ENCODE measurements around the gene TBX21. TPM values are rescaled to one million over a fixed set of nuclear protein-coding genes. Genes with fewer than 3 reads are reported as not detected.

Gene TBX21
- total and polyA plus RNA-seq, 12 donors = 0.06 to 2.0 (median 0.50) TPM; not detected in 2

GRCh38 chr17:47705536-47706530 lies 27.2 kb upstream of the TBX21 start:
- no peak for TF ChIP-seq POLR2A (IDR thresholded peaks at IDR 0.05)
- TF ChIP-seq CTCF (IDR thresholded peaks at IDR 0.05) = no peak
- DNase-seq = no peak
- no peak overlapping the region for H3K27ac ChIP-seq

DNA sequence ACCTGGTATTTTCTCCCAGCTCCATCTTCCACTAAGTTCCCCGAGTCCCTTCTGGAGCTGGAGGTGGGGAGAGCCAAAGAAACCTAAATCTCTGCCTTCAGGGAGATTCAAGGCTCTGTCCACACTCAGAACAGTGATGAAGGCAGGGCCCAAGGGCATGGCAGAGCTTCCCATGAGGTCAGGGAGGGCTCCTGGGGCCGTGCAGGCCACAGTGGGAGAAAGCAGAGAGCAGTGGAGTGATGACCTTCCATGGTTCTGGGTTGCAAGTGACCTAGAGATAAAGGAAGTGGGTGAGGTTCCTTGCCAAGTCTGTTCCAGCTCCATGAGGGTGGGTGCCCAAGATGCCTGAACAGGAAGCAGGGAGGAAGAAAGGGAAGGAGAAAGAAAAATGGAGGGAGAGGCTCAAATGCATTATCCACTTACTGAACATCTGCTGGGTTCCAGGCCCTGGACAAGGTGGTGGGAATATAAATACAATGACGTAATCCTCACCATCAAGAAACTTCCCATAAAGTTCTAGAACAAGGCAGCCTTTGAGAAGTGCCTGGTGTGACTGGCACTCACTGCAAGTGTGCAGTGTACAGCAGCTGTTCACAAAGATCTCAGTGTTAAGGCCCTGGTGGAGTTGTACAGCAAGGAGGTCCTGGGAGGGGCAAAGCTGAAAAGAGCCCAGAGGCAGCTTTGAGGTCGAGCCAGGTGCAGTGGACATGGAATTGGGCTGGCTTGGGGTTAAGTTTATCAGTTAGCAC lies 25.8 kb upstream of the TBX21 start:
- peaks cover 0 to 9% of the 10 kb centered on the region in 2 donors for H3K4me1 ChIP-seq (replicated peaks in 1 of 2)
- H3K9me3 ChIP-seq (replicated peaks in 1 of 3) = no peaks in the 10 kb centered on the region
- H3K27ac ChIP-seq = no peak overlapping the region
- no peak overlapping the region for H3K4me3 ChIP-seq
- DNase-seq = no peak
- intact Hi-C loops (cut with DNase I) = loop anchor here in 1 of 2 donors (10.0 kb wide), 1 partner anchor 78 kb away; no protein-coding TSS in a partner anchor
- peaks cover 0 to 15% of the 10 kb centered on the region in 2 donors for H3K36me3 ChIP-seq (replicated peaks in 1 of 2)
- H3K27me3 ChIP-seq = no peaks in the 10 kb centered on the region
- no peak for TF ChIP-seq CTCF (IDR thresholded peaks at IDR 0.05)
- TF ChIP-seq POLR2A (IDR thresholded peaks at IDR 0.05) = no peak
- WGBS, 4 donors = 68 to 97% (median 75%) methylated on average over 3 to 4 of the region's 4 CpGs

More at GRCh38 chr17:47705536-47706530, 27.2 kb upstream of the TBX21 start:
- no peaks in the 10 kb centered on the region for H3K27me3 ChIP-seq
- 60 to 79% (median 75%) methylated on average over 9 to 12 of the region's 12 CpGs for WGBS, 4 donors
- H3K4me3 ChIP-seq = no peak overlapping the region
- no peaks in the 10 kb centered on the region for H3K9me3 ChIP-seq (replicated peaks in 1 of 3)
- H3K36me3 ChIP-seq (replicated peaks in 1 of 2) = peaks cover 0 to 13% of the 10 kb centered on the region in 2 donors
- intact Hi-C loops (cut with DNase I) = loop anchor here in 1 of 2 donors (10.0 kb wide), 1 partner anchor 79 kb away; no protein-coding TSS in a partner anchor
- H3K4me1 ChIP-seq (replicated peaks in 1 of 2) = peaks cover 0 to 9% of the 10 kb centered on the region in 2 donors

DNA sequence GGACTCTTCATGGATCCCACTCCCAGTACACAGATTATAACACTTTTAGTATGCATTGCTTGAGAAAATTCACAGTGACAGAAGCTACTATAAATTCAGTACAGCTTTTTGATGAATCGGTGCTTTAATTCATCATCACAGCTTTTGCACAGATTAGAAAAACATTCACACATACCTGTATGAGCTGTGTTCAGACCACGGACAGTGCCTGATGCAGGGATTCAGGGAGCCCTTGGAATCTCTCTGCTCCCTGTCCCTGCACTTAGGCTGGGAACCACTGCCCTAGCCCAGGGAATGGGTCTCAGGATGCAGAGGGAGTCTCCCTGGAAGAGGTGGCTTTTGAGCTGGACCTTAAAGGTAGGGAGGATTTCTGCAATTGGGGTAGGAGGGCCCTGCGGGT lies 25.2 kb upstream of the TBX21 start:
- Histone ChIP-seq H3K27me3 (no peaks in the 10 kb centered on the region), H3K9me3 (replicated peaks in 1 of 3) (no peaks in the 10 kb centered on the region), H3K36me3 (replicated peaks in 1 of 2) (peaks cover 0 to 15% of the 10 kb centered on the region in 2 donors), H3K4me1 (replicated peaks in 1 of 2) (peaks cover 0 to 9% of the 10 kb centered on the region in 2 donors), H3K27ac (no peak overlapping the region), H3K4me3 (no peak overlapping the region)
- 75 to 86% (median 82%) methylated on average over 2 to 3 of the region's 3 CpGs for WGBS, 4 donors
- TF ChIP-seq POLR2A (IDR thresholded peaks at IDR 0.05) (no peak), CTCF (IDR thresholded peaks at IDR 0.05) (no peak)
- intact Hi-C loops (cut with DNase I) = loop anchor here in 1 of 2 donors (10.0 kb wide), 1 partner anchor 77 kb away; no protein-coding TSS in a partner anchor
- DNase-seq = no peak
